Neural cell (in vitro differentiated cells): ENCODE results near the gene EREG.

Source experiments
- EP300 ChIP-seq: fragments of 450-650 bp; conservative IDR thresholded peaks from 2 replicates; pipeline ENCODE4 v1.6.1; 2014; ENCODE audit warnings: antibody characterized with exemption, mild to moderate bottlenecking, moderate library complexity; ENCODE audit not compliant: poor library complexity, severe bottlenecking
- EZH2 ChIP-seq: fragments of 200-600, 300-800 bp; shearing (Covaris generic), sonication (generic); IDR thresholded peaks from 2 replicates; pipeline ENCODE4 v1.6.1; 2014; ENCODE audit warnings: antibody characterized with exemption, low read length, borderline replicate concordance, mild to moderate bottlenecking; ENCODE audit not compliant: insufficient read depth, poor library complexity, severe bottlenecking
- POLR2AphosphoS5 ChIP-seq: IDR thresholded peaks from 2 replicates; pipeline ENCODE4 v1.6.1; 2012
- SMC3 ChIP-seq: fragments of 450-650 bp; conservative IDR thresholded peaks from 2 replicates; pipeline ENCODE4 v1.6.1; 2014; ENCODE audit warnings: antibody characterized with exemption, mild to moderate bottlenecking, moderate library complexity; ENCODE audit not compliant: poor library complexity
- TF ChIP-seq, protein P1 (sequence below): fragments of 450-650 bp; IDR thresholded peaks from 2 replicates; pipeline ENCODE4 v1.5.1; 2014; ENCODE audit warnings: antibody characterized with exemption, mild to moderate bottlenecking, moderate library complexity; ENCODE audit not compliant: poor library complexity, severe bottlenecking

DNA sequence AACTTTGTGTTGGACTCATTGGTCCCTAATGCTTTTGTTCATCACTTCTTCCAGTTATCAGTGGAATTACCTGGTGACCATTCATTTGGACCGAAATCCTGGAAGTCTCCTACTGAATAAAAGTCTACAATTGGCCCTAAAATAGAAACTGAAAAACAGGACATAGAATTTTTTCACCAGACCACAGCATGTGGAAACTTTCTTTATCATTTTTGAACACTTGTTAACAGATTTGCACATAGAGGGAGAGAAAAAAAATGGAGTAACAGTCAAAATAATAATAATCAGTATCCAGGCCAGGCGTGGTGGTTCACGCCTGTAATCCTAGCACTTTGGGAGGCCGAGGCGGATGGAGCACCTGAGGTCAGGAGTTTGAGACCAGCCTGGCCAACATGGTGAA, 49.6 kb upstream of the EREG start:
- TF ChIP-seq, protein P1, sequence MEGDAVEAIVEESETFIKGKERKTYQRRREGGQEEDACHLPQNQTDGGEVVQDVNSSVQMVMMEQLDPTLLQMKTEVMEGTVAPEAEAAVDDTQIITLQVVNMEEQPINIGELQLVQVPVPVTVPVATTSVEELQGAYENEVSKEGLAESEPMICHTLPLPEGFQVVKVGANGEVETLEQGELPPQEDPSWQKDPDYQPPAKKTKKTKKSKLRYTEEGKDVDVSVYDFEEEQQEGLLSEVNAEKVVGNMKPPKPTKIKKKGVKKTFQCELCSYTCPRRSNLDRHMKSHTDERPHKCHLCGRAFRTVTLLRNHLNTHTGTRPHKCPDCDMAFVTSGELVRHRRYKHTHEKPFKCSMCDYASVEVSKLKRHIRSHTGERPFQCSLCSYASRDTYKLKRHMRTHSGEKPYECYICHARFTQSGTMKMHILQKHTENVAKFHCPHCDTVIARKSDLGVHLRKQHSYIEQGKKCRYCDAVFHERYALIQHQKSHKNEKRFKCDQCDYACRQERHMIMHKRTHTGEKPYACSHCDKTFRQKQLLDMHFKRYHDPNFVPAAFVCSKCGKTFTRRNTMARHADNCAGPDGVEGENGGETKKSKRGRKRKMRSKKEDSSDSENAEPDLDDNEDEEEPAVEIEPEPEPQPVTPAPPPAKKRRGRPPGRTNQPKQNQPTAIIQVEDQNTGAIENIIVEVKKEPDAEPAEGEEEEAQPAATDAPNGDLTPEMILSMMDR, result no peak
- TF ChIP-seq POLR2AphosphoS5 (no peak), EP300 (no peak), EZH2 (no peak), SMC3 (no peak)
